OCI-LY7 (cell line): ENCODE data around the gene CRACDL. TPM values are rescaled to one million over a fixed set of nuclear protein-coding genes. Genes with fewer than 3 reads are reported as not detected.
A peak's percentile ranks its signal among the peaks of the same experiment; 100 is the strongest.

Experiments
- BruUV-seq: library from RNA; stranded (reverse); fragments of 400-500 nt; replicated peaks from 2 replicates; lab custom pipeline; 2021; lab: Mats Ljungman, UMichigan
- CTCF ChIA-PET: fragments of 300-600 bp; sonication (Branson Sonifier 250); formaldehyde crosslinking; loops from one replicate; lab custom pipeline; 2022; ENCODE audit warnings: antibody characterized with exemption; ENCODE audit not compliant: unreplicated experiment; lab: Charles Lee
- POLR2A ChIA-PET: fragments of 300-600 bp; sonication (Branson Sonifier 250); formaldehyde crosslinking; loops from one replicate; lab custom pipeline; 2022; ENCODE audit warnings: antibody characterized with exemption; lab: Charles Lee
- DNase-seq: peaks from one replicate; pipeline ENCODE4 v3.0.0-alpha.2; 2015; ENCODE audit warnings: low spot score
- H2AFZ ChIP-seq: fragments of 200-600 bp; sonication (generic), shearing (Covaris generic); 2 replicates; pipeline ENCODE4 v1.6.1; 2014; ENCODE audit warnings: mild to moderate bottlenecking, antibody characterized with exemption, low read length, moderate library complexity
- H3K27ac ChIP-seq: fragments of 200-600 bp; sonication (generic); 2 replicates; pipeline ENCODE4 v1.5.1; 2014; ENCODE audit warnings: mixed run types, low read depth, mild to moderate bottlenecking, moderate library complexity, low read length, inconsistent platforms; ENCODE audit not compliant: poor library complexity, severe bottlenecking
- H3K36me3 ChIP-seq: fragments of 200-600 bp; sonication (generic); 2 replicates; pipeline ENCODE4 v1.6.1; 2014; ENCODE audit warnings: mild to moderate bottlenecking, antibody characterized with exemption, low read length, moderate library complexity, mixed read lengths; ENCODE audit not compliant: insufficient read depth
- H3K4me1 ChIP-seq: fragments of 200-600 bp; sonication (generic); 2 replicates; pipeline ENCODE4 v1.5.1; 2014; ENCODE audit warnings: mild to moderate bottlenecking, low read length; ENCODE audit not compliant: insufficient read depth, poor library complexity, severe bottlenecking
- H3K4me2 ChIP-seq: fragments of 200-600 bp; sonication (generic); 2 replicates; pipeline ENCODE4 v1.6.1; 2014; ENCODE audit warnings: mild to moderate bottlenecking, low read length
- H3K4me3 ChIP-seq: fragments of 200-600 bp; sonication (generic); 2 replicates; pipeline ENCODE4 v1.5.1; 2014; ENCODE audit warnings: mild to moderate bottlenecking, low read depth, low read length; ENCODE audit not compliant: poor library complexity, severe bottlenecking
- H3K79me2 ChIP-seq: fragments of 200-600 bp; sonication (generic); 2 replicates; pipeline ENCODE4 v1.6.1; 2016; ENCODE audit warnings: low read depth, mild to moderate bottlenecking, low read length, moderate library complexity, mixed read lengths; ENCODE audit not compliant: insufficient read depth
- H3K9me2 ChIP-seq: fragments of 200-600 bp; sonication (generic); 2 replicates; pipeline ENCODE4 v1.6.1; 2016; ENCODE audit warnings: mild to moderate bottlenecking, low read length, mixed read lengths; ENCODE audit not compliant: insufficient read depth
- H3K9me3 ChIP-seq: fragments of 200-600 bp; sonication (generic); 2 replicates; pipeline ENCODE4 v1.6.1; 2014; ENCODE audit warnings: mild to moderate bottlenecking, mixed run types, low read length, mixed read lengths
- H4K20me1 ChIP-seq: fragments of 200-600 bp; sonication (generic); 2 replicates; pipeline ENCODE4 v1.6.1; 2014; ENCODE audit warnings: mild to moderate bottlenecking, antibody characterized with exemption, low read length, moderate library complexity, mixed read lengths; ENCODE audit not compliant: insufficient read depth
- EZH2phosphoT487 ChIP-seq: fragments of 200-600 bp; sonication (generic); IDR thresholded peaks from 2 replicates; pipeline ENCODE4 v1.6.1; 2018; ENCODE audit warnings: low read depth, borderline replicate concordance, mild to moderate bottlenecking, mixed run types, antibody characterized with exemption, low read length, moderate library complexity, mixed read lengths
- intact Hi-C: fragments of 100-400 bp; cut with micrococcal nuclease; formaldehyde crosslinking; loops from one replicate; pipeline ENCODE4 v1.10.0; 2022; ENCODE audit not compliant: unreplicated experiment
- total RNA-seq, 2 experiments: library from RNA; depleted of rRNA in 1 of 2; stranded (reverse); fragments of >200 nt in 1 of 2; shearing (Covaris generic) in 1 of 2; gene quantifications; 2 replicates each; pipeline ENCODE4 v1.2.3, GENCODE V29; 2014 to 2022
- TF ChIP-seq, protein P1 (sequence below): fragments of 200-600 bp; sonication (generic); conservative IDR thresholded peaks from 2 replicates; pipeline ENCODE4 v1.5.1; 2014; ENCODE audit warnings: mild to moderate bottlenecking, antibody characterized with exemption, low read length, moderate library complexity, mixed read lengths

Gene CRACDL
- total RNA-seq, 2 experiments from 2014 or later, result 0.03 to 0.13 TPM

DNA sequence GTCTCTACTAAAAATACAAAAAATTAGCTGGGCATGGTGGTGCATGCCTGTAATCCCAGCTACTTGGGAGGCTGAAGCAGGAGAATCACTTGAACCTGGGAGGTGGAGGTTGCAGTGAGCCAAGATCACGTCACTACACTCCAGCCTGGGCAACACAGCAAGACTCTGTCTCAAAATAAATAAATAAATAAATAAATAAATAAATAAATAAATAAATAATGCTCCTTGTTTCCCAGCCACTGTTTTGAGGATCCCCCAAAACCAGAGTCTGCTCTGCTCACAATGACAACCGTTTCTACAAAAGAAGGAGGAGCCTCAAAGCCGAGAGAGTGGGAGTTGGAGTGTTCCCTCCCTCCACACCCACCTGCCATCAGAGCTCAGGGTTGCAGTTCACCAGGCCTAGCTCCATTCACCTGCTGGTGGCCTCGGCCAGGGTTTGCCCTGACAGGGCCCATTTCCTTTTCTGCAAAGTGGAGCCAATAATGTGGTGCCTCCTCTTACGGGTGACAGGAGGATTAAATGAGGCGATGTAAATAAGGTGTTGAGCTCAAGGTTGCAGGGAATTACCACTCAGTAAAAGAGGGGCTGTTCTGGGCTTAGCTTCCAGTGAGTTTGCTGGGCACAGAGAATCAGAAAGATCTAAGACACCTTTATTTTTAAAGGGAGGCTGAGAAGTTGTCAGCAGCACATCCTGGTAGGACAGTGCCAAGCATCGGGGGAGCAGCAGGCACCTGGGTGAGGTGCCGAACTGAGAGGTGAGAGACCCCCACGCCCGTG lies 25.5 kb downstream of the CRACDL start:
- Histone ChIP-seq H3K79me2 (no peaks in the 10 kb centered on the region), H3K4me1 (peaks cover 39% of the 10 kb centered on the region), H3K4me3 (no peak overlapping the region), H3K9me3 (no peaks in the 10 kb centered on the region), H3K27ac (peak overlapping the region; percentile 88), H3K9me2 (no peaks in the 10 kb centered on the region), H3K36me3 (no peaks in the 10 kb centered on the region), H4K20me1 (no peaks in the 10 kb centered on the region), H2AFZ (peak overlapping the region; percentile 7; the same call in 1 of the 2 replicates), H3K4me2 (no peak overlapping the region)
- intact Hi-C loops, result no loop called here
- ChIA-PET POLR2A (no interaction called here), CTCF (no interaction called here)
- DNase-seq, result peak; percentile 22
- BruUV-seq, result no TSS peak
- no peak for TF ChIP-seq EZH2phosphoT487
- TF ChIP-seq, protein P1, sequence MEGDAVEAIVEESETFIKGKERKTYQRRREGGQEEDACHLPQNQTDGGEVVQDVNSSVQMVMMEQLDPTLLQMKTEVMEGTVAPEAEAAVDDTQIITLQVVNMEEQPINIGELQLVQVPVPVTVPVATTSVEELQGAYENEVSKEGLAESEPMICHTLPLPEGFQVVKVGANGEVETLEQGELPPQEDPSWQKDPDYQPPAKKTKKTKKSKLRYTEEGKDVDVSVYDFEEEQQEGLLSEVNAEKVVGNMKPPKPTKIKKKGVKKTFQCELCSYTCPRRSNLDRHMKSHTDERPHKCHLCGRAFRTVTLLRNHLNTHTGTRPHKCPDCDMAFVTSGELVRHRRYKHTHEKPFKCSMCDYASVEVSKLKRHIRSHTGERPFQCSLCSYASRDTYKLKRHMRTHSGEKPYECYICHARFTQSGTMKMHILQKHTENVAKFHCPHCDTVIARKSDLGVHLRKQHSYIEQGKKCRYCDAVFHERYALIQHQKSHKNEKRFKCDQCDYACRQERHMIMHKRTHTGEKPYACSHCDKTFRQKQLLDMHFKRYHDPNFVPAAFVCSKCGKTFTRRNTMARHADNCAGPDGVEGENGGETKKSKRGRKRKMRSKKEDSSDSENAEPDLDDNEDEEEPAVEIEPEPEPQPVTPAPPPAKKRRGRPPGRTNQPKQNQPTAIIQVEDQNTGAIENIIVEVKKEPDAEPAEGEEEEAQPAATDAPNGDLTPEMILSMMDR, result no peak

DNA sequence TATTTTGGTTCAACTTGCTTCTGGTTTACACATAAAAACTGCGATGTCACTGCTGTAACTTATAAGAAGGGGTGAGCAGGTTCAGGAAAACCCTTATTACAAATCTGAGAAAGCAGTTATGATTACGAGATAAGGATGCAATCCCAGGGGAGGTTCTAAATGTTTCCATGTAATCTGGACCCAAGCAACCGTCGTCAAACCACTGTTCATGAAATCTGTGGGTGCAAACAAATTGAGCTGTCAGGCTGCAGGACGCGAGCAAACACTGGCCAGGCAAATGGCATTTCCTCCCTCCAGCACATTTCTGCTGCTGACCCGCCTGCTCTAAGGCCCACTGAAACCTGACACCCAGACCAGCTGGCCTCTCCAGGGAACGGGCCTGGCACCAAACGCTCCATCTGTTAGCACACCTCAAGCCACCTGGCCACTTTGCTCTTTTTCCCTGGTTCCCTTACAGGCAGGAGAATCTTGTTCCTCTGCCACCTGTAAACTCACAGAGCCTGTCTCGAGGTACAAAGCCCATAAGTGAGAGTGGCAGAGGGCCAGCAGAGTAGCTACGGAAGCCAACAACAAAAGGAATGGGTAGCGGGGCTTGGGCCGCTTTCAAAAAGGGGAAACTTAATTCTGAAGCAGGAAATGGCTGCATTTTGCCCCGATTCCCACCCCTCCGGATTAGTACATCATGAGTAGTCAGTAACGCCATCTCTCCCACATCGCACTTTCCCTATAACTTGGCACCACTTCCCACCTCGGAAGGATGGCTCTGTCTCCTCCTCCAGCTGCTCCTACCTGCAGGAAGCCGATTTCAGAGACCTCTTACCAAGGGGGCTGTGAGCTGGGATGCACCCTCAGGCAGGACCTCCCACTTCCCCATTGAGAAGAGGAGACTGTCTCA lies 26.5 kb downstream of the CRACDL start:
- Histone ChIP-seq H3K27ac (peak overlapping the region; percentile 88), H2AFZ (peak overlapping the region; percentile 78), H3K79me2 (no peaks in the 10 kb centered on the region), H3K9me3 (no peaks in the 10 kb centered on the region), H3K4me2 (peak overlapping the region; percentile 64), H3K9me2 (no peaks in the 10 kb centered on the region), H3K4me3 (peak overlapping the region; percentile 32), H4K20me1 (no peaks in the 10 kb centered on the region), H3K4me1 (peaks cover 39% of the 10 kb centered on the region), H3K36me3 (no peaks in the 10 kb centered on the region)
- no TSS peak for BruUV-seq
- peak; percentile 79 for DNase-seq
- ChIA-PET CTCF (no interaction called here), POLR2A (interaction anchor here (0.6 to 1.2 kb wide), 3 partner anchors 14 to 194 kb away, joined by 3 to 4 read pairs (median 4); no protein-coding TSS in a partner anchor)
- intact Hi-C loops, result no loop called here
- TF ChIP-seq EZH2phosphoT487, result no peak
- TF ChIP-seq, protein P1, result no peak
